PFSK-1 (cell line): ENCODE data around the gene HGS.

Source experiments
- POLR2AphosphoS5 ChIP-seq: IDR thresholded peaks from 2 replicates; pipeline ENCODE4 v1.6.1; 2012; ENCODE audit warnings: low read depth, mild to moderate bottlenecking, control low read depth, low read length, moderate library complexity
- SIN3A ChIP-seq: IDR thresholded peaks from 2 replicates; pipeline ENCODE4 v1.6.1; 2012; ENCODE audit warnings: mild to moderate bottlenecking, low read length, moderate library complexity, borderline replicate concordance; ENCODE audit not compliant: insufficient read depth
- TAF1 ChIP-seq: IDR thresholded peaks from 2 replicates; pipeline ENCODE4 v1.6.1; 2012; ENCODE audit warnings: low read length, control low read depth, borderline replicate concordance; ENCODE audit not compliant: insufficient read depth
- TF ChIP-seq, protein P1 (sequence below), 2 experiments: IDR thresholded peaks; 2 replicates each; pipeline versions ENCODE4 v1.6.1 to v1.8.0; 2011 to 2012; ENCODE audit warnings: low read depth in 2 of 2, low read length in 2 of 2, control low read depth in 1 of 2, inconsistent platforms in 1 of 2, mild to moderate bottlenecking in 1 of 2, moderate library complexity in 1 of 2; ENCODE audit not compliant: insufficient read depth in 1 of 2

DNA sequence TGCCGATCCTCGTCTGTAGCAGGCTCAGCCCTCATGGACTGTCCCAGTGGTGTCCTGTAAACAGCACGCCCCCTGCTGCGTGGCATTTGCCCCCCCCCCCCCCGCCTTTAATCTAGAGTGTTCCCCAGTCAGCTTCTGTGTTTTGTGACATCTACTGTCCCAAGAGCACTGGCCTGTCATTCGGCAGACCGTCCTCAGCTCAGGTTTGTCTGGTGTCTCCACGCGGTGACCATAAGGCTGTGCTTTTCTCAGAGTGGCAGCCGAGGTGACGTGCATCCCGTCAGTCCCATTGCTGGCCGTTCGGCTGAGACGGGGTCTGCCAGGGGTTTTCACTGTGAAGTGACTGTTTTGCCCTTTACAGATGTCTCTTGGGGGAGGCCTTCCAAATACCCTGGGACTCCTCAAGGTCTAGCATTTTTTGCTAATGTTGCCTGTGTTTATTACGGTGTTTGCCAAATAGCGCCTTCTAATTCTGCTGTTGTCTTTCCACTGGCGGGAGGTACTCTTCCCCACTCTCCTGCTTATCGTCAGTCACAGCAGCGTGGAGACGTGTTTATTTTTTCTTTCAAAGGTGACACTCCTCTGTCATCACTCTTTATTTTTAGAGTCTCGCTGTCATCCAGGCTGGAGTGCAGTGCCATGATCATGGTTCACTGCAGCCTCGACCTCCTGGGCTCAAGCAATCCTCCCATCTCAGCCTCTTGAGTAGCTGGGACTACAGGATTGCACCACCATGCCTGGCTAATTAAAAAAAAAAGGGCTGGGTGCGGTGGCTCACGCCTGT lies 13.6 kb downstream of the HGS start:
- TF ChIP-seq, protein P1, sequence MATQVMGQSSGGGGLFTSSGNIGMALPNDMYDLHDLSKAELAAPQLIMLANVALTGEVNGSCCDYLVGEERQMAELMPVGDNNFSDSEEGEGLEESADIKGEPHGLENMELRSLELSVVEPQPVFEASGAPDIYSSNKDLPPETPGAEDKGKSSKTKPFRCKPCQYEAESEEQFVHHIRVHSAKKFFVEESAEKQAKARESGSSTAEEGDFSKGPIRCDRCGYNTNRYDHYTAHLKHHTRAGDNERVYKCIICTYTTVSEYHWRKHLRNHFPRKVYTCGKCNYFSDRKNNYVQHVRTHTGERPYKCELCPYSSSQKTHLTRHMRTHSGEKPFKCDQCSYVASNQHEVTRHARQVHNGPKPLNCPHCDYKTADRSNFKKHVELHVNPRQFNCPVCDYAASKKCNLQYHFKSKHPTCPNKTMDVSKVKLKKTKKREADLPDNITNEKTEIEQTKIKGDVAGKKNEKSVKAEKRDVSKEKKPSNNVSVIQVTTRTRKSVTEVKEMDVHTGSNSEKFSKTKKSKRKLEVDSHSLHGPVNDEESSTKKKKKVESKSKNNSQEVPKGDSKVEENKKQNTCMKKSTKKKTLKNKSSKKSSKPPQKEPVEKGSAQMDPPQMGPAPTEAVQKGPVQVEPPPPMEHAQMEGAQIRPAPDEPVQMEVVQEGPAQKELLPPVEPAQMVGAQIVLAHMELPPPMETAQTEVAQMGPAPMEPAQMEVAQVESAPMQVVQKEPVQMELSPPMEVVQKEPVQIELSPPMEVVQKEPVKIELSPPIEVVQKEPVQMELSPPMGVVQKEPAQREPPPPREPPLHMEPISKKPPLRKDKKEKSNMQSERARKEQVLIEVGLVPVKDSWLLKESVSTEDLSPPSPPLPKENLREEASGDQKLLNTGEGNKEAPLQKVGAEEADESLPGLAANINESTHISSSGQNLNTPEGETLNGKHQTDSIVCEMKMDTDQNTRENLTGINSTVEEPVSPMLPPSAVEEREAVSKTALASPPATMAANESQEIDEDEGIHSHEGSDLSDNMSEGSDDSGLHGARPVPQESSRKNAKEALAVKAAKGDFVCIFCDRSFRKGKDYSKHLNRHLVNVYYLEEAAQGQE (IDR thresholded peaks at IDR 0.05; ENCODE audit: insufficient read depth in 1 of 2, low read depth in 2 of 2, low read length in 2 of 2): no peak
- TF ChIP-seq TAF1 (no peak), POLR2AphosphoS5 (no peak), SIN3A (no peak)
